ENCODE results near the gene SUSD4. TPM values are rescaled to one million over a fixed set of nuclear protein-coding genes. Genes with fewer than 3 reads are reported as not detected.

SUSD4 gene
- total RNA-seq, 1 experiment from 2014 or later: 3.5 TPM

DNA sequence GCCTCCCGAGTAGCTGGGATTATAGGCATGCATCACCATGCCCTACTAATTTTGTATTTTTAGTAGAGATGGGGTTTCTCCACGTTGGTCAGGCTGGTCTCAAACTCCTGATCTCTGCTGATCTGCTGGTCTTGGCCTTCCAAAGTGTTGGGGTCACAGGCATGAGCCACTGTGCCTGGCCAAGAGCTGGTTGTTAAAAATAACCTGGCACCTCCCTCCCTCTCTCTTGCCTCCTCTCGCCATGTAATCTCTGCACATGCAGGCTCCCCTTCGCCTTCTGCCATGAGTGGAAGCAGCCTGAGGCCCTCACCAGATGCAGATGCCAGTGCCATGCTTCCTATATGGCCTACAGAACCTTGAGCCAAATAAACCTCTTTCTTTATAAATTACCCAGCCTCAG is 146.2 kb downstream of the SUSD4 start:
- TF ChIP-seq, protein P1, sequence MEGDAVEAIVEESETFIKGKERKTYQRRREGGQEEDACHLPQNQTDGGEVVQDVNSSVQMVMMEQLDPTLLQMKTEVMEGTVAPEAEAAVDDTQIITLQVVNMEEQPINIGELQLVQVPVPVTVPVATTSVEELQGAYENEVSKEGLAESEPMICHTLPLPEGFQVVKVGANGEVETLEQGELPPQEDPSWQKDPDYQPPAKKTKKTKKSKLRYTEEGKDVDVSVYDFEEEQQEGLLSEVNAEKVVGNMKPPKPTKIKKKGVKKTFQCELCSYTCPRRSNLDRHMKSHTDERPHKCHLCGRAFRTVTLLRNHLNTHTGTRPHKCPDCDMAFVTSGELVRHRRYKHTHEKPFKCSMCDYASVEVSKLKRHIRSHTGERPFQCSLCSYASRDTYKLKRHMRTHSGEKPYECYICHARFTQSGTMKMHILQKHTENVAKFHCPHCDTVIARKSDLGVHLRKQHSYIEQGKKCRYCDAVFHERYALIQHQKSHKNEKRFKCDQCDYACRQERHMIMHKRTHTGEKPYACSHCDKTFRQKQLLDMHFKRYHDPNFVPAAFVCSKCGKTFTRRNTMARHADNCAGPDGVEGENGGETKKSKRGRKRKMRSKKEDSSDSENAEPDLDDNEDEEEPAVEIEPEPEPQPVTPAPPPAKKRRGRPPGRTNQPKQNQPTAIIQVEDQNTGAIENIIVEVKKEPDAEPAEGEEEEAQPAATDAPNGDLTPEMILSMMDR (conservative IDR thresholded peaks at IDR 0.05): no peak
- no peak overlapping the region for H3K4ac ChIP-seq (ENCODE audit: low read depth, low read length)
- no peak overlapping the region for H3T11ph ChIP-seq (ENCODE audit: low read length)
- no peaks in the 10 kb centered on the region for H3K23me2 ChIP-seq (ENCODE audit: insufficient read length, low read depth, low read length, poor library complexity, severe bottlenecking)
- H3K27ac Mint-ChIP-seq: no peak overlapping the region
- no peak overlapping the region for H2BK15ac ChIP-seq (ENCODE audit: low read depth, low read length)
- peaks cover 12% of the 10 kb centered on the region for H3K27me3 Mint-ChIP-seq (ENCODE audit: low read depth)
- peaks cover 11% of the 10 kb centered on the region for H3K9me3 ChIP-seq (ENCODE audit: control insufficient read depth, low read depth, low read length)
- H3K23ac ChIP-seq (ENCODE audit: insufficient read length, low read depth, low read length): no peak overlapping the region
- no peak overlapping the region for H2BK12ac ChIP-seq (ENCODE audit: insufficient read length, low read depth, low read length)
- H2BK20ac ChIP-seq (ENCODE audit: low read depth, low read length, poor library complexity, severe bottlenecking): no peak overlapping the region
- no peaks in the 10 kb centered on the region for H3K4me1 ChIP-seq (ENCODE audit: insufficient read depth, low read length)
- H3K9ac ChIP-seq (ENCODE audit: extremely low read depth, insufficient read length, low read length): no peak overlapping the region
- no peak overlapping the region for H3K4me3 Mint-ChIP-seq
- no peak overlapping the region for H3K27ac ChIP-seq (ENCODE audit: insufficient read length, low read depth, low read length)
- no peaks in the 10 kb centered on the region for H4K20me1 ChIP-seq (ENCODE audit: control insufficient read depth, insufficient read depth, insufficient read length)
- H4K8ac ChIP-seq (replicated peaks; ENCODE audit: insufficient read length, low read depth, low read length): no peak overlapping the region
- H2AK5ac ChIP-seq (ENCODE audit: insufficient read length, low read length): no peak overlapping the region
- H3K27me3 ChIP-seq (ENCODE audit: insufficient read depth, low read length): no peaks in the 10 kb centered on the region
- no peak overlapping the region for H2AFZ ChIP-seq (ENCODE audit: low read length)
- H3K36me3 Mint-ChIP-seq (ENCODE audit: insufficient read depth in 1 of 3, low read depth in 3 of 3): peaks cover 4 to 13% (median 11%) of the 10 kb centered on the region in 3 experiments; a peak in 6 of 7 replicates
- no peak overlapping the region for H4K5ac ChIP-seq (ENCODE audit: insufficient read length, low read depth, low read length)
- H3K56ac ChIP-seq (ENCODE audit: insufficient read length, low read depth, low read length): no peak overlapping the region
- H3K79me1 ChIP-seq (ENCODE audit: insufficient read depth, low read depth, low read length, poor library complexity, severe bottlenecking): no peaks in the 10 kb centered on the region
- H2BK120ac ChIP-seq (ENCODE audit: low read depth, low read length, poor library complexity, severe bottlenecking): no peak overlapping the region
- peaks cover 4 to 5% of the 10 kb centered on the region in 2 experiments for H3K4me1 Mint-ChIP-seq
- no peak overlapping the region for H3K18ac ChIP-seq (ENCODE audit: insufficient read length, low read depth, low read length)
- H3K14ac ChIP-seq (ENCODE audit: insufficient read depth, low read length): no peak overlapping the region
- peaks cover 17 to 19% of the 10 kb centered on the region in 2 experiments for H3K9me3 Mint-ChIP-seq
- H3K4me2 ChIP-seq (ENCODE audit: insufficient read depth, insufficient read length, low read length): no peak overlapping the region
- H2BK5ac ChIP-seq (ENCODE audit: insufficient read length, low read length): no peak overlapping the region
- no peak overlapping the region for H4K91ac ChIP-seq (ENCODE audit: insufficient read length, low read depth, low read length)
- no peak for DNase-seq
- no peaks in the 10 kb centered on the region for H3K79me2 ChIP-seq (ENCODE audit: insufficient read depth, low read length)
- no CpG with 5 or more reads among the region's 4 CpGs for WGBS (ENCODE audit: extremely low coverage, insufficient read length, low lambda C conversion rate)
